Left cardiac atrium (tissue), 4 donors: ENCODE measurements around the gene ANKRD11. TPM values are rescaled to one million over a fixed set of nuclear protein-coding genes. Genes with fewer than 3 reads are reported as not detected.

Experiments
- ATAC-seq, 2 donors: fragments of 200-7000 bp; cut with Tn5 transposase; one replicate each; pipeline ENCODE4 v1.9.1; 2020; ENCODE audit warnings: mild to moderate bottlenecking in 2 of 2, moderate library complexity in 2 of 2
- DNase-seq: peaks from one replicate; pipeline ENCODE4 v3.0.0-alpha.2; 2020
- intact Hi-C, 2 donors: fragments of 100-400 bp; cut with DNase I; formaldehyde crosslinking; loops; one replicate each; pipeline versions ENCODE4 v1.14.1 to v1.15.1; 2022 to 2023
- total RNA-seq, 2 donors: library from RNA; stranded (reverse); fragmentation: NEBNext Ultra II Directional; extraction: Animal tissue kit (Norgen Biotek cat#: 25700); gene quantifications; one replicate each; pipeline ENCODE4 v1.2.1, GENCODE V29; 2021
- donor health status: DM: no; HTN: yes; CAD: no.
- donor health status: DM: no; HTN: yes; CAD: no; lungs with severe emphysema.
- donor health status: DM: yes; HTN: yes; CAD: no.
- donor health status: Dilated cardiomyopathy.

The ANKRD11 gene
- total RNA-seq, 2 donors from 2014 or later: 74.3 to 86.2 TPM

DNA sequence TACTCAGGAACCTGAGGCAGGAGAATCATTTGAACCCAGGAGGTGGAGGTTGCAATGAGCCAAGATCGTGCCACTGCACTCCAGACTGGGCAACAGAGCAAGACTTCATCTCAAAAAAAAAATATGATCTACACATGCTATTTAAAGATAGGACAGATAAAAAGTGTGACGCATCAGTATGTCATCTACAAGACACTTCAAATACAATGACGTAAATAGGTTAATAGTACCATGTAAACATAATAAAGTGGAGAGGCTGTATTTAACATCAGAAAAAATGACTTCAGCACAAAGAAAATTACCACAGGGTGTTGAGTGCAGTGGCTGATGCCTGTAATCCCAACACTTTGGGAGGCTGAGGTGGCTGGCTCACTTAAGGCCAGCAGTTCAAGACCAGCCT lies 252.6 kb downstream of the ANKRD11 start:
- intact Hi-C loops: no loop called here
- DNase-seq (no peak), ATAC-seq (no peak)

DNA sequence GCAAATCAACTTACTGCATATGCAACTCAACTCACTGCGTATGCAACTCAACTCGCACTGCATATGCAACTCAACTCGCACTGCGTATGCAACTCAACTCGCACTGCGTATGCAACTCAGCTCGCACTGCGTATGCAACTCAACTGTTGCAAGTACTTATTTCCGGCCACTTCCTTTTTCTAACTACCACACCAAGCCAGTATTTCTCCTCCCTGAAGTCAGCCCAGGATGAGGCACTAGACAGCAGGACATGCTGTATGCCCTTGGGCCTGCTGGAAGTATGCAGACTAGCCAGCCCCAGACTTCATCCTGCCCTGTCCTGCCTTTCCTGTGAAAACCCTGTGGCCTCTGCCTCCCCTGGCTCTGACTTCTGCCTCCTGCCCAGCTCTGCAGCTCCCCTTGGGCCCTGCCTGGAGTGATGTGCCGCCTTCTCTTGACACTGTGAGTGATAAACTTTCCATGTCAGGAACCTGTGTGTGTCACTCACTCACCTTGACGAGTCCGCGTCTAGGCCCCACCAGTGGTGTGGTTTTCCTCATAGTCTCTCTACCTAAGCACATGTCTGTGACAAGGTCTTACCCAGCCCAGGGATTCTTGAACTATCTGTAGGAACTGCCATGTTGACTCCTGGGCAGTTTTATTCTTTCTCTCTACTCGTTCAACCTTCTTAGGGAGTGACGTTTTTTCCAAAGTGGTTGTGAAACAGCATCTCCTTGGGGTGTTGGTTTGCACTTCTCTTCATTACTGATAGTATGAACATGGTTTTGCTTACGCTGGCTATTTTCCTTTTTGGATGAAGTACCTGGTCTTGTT lies 256.5 kb downstream of the ANKRD11 start:
- ATAC-seq (no peak), DNase-seq (no peak)
- intact Hi-C loops: no loop called here

DNA sequence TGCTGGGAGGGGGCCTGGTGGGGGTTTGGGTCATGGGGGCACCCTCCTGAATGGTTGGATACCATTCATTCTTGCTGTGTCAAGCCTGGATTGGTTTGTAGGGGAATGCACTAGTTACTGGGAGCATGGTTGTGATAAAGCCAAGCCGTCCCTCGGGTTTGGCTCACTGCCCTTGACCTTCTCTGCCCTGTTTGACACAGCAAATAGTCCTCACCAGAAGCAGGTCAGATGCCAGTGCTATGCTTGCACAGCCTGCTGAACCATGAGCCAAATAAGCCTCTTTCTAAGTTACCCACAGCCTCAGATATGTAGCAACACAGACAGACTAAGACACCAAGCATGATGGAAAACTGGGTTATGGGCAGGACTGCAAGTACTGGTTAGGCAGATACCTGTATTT lies 258.3 kb downstream of the ANKRD11 start:
- intact Hi-C loops: no loop called here
- ATAC-seq (peak in 1 of 2 donors; percentile 79), DNase-seq (no peak)

DNA sequence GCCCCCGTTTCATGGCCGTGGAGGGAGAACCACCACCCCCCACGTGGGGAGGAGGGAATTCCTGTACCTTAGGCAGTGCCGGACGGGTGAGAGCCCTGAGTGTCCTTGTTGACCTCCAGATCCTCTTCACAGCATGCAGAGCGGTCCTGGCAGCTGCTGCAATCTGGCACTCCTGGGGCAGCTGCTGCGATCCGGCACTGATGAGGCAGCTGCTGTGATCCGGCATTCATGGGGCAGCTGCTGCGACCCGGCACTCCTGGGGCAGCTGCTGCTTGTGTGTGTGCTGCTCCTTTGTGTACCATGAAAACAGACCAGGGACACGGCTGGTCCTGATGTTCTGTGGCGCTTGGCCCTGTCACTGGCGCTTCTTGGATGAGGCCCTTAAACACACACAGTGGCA lies 260.1 kb downstream of the ANKRD11 start:
- intact Hi-C loops: no loop called here
- peak in 1 of 2 donors; percentile 39 for ATAC-seq
- DNase-seq: no peak

DNA sequence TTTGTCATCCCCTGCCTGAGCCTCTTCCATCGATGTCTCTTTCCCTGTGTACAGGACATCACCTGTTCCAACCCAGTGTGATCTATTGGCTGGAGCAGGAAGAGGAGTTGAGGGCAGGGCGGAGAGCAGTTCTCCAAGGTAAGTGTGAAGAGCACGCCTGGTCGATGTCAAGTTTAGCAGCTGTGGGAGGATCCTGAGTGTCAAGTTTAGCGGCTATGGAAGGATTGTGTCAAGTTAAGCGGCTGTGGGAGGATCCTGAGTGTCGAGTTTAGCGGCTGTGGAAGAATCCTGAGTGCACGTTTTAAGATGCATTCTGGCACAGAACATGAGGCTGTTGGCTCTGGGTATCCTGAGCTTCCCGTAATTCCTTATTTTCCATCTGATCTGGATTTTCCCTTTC lies 265.7 kb downstream of the ANKRD11 start:
- DNase-seq (no peak), ATAC-seq (no peak)
- intact Hi-C loops: no loop called here

DNA sequence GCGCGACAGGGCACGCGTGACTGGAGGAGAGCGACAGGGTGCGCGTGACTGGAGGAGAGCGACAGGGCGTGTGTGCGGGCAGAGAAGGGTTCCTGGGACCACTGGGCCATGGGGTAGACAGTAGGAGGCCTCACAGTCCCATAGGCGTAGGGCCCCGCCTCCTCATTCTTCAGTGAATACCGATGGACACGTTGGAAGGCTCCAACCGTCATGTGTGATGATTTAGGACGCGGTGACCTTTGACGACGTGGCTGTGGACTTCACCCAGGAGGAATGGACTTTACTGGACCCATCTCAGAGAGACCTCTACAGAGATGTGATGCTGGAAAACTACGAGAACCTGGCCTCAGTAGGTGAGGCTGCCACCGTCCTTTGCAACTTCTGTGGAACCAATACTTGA lies 267.4 kb downstream of the ANKRD11 start:
- intact Hi-C loops: no loop called here
- DNase-seq (no peak), ATAC-seq (no peak)

DNA sequence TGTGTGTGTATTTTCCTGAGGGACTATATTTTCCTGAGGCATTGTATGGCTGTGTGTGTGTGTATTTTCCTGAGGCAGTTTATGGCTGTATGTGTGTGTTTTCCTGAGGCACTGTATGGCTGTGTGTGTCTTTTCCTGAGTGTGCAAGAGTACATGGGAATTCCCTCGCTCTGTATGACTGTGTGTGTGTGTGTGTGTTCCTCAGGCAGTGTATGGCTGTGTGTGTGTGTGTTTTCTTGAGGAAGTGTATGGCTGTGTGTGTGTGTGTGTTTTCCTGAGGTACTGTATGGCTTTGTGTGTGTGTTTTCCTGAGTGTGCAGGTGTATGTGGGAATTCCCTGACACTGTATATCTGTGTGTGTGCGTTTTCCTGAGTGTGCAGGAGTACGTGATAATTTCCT lies 268.8 kb downstream of the ANKRD11 start:
- ATAC-seq (no peak), DNase-seq (no peak)
- intact Hi-C loops: no loop called here

DNA sequence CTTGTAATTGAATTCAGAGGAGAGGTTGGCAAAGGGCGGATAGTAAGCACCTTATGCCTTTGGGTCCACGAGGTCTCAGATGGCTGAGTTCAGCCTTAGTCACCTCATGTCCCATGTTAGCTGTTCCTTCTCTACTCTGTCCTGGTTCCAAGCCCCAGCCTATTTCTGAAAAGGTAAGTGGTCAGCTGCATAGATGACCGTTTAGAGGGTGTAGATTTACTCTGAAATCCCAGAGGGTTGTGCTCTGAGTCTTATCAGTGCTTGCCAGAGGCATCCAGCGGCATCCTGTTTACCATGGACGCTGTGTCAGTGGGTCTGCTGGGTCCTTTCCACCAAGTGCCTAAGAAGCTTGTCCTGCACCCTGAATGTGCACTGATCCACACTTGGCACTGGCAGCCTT lies 271.0 kb downstream of the ANKRD11 start:
- ATAC-seq (no peak), DNase-seq (no peak)
- intact Hi-C loops: loop anchor here (10.0 kb wide), 3 partner anchors 405 to 485 kb away; partner anchors contain the start of gene APRT (in 1 of the 2)

Other genes starting within 250 kb of the ANKRD11 start
- gene SPG7, start 17.8 kb upstream of the ANKRD11 start, total RNA-seq: 10 to 100 TPM; 78.5 to 99.5 TPM
- gene RPL13, start 70.1 kb upstream of the ANKRD11 start, total RNA-seq: 1,000 to 10,000 TPM; 1,319 to 1,367 TPM
- gene CPNE7, start 85.2 kb upstream of the ANKRD11 start, total RNA-seq: not detected
- not detected for gene DPEP1, start 123.1 kb upstream of the ANKRD11 start, total RNA-seq
- 10 to 100 TPM; 41.7 to 51.9 TPM for gene CHMP1A, start 167.1 kb upstream of the ANKRD11 start, total RNA-seq
- 1 to 10 TPM; 2.4 to 3.6 TPM for gene SPATA33, start 167.3 kb upstream of the ANKRD11 start, total RNA-seq
- 10 to 100 TPM; 22.6 to 28.0 TPM for gene CDK10, start 196.1 kb upstream of the ANKRD11 start, total RNA-seq
- gene SPATA2L, start 211.1 kb upstream of the ANKRD11 start, total RNA-seq: 1 to 10 TPM; 4.5 to 7.1 TPM
- gene VPS9D1, start 230.3 kb upstream of the ANKRD11 start, total RNA-seq: 10 to 100 TPM; 11.6 to 12.6 TPM
- gene ZNF276, start 231.0 kb upstream of the ANKRD11 start, total RNA-seq: 10 to 100 TPM; 11.9 to 18.2 TPM